GM21717 (cell line): ENCODE results near the gene UBAC2.

Experiments
- ATAC-seq: cut with Tn5 transposase; IDR thresholded peaks from one replicate; pipeline ENCODE4 v1.9.1; 2021; ENCODE audit warnings: mild to moderate bottlenecking, moderate library complexity; ENCODE audit not compliant: unreplicated experiment

UBAC2 gene

GRCh38 chr13:99289674-99290337 is 89.2 kb downstream of the UBAC2 start:
- ATAC-seq: no peak

DNA sequence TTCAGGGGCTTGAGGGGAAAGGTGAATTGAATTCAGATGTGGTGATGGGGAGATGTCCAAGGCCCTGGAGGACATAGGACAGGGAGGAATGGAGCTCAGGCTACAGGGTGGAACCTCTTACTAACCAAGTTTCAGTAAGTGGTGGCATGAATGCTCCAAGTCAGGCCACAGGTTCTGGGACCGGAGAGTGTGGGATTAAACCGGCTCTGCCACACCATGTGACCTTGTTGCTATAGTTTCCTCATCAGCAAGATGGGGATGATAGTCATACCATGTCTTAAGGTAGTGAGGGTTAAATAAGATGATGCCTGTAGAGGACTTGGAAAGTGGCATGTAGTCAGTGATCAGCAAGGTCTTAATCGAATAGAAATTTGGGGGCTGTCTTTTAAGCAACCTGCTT is 90.2 kb downstream of the UBAC2 start:
- no peak for ATAC-seq

DNA sequence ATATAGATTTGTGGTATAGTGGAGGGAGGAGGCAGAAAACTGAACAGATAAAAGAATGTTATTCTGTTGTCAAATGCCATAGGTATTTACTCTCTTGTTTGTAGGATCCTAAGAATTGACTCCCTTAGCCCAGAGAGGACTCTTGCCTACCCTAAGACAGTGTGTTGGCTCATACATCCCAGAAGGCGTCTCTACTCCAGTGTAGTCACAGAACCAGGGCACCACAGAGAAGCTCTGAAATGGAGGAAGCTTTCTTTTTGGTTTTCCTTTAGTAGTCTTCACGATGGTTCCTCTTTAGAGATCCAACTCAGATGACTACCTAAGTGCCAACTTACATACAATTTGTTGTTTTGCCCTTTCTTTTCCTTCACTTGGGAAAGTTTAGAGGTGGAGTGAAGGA is 92.5 kb downstream of the UBAC2 start:
- no peak for ATAC-seq

DNA sequence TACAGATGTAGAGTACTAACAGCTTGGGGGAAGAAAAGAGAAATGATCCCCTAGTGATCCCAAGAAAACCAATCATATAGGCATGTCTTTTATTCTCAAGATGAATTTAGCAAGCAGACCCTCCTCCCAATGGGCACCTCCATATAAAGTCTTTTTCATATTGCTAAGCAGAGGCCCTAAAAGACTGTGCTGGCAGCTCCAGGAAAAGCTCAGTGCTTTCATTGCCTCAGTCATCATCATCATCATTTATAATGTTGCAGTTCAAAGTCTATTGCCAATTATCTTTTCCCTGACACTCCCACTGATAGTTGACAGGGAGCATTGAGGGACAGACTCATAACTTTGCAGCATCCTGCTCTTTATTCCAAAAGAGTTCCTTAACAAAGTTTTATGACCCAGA is 93.5 kb downstream of the UBAC2 start:
- no peak for ATAC-seq

- no peak for ATAC-seq
Measured at GRCh38 chr13:99294958-99295357, 94.3 kb downstream of the UBAC2 start.

DNA sequence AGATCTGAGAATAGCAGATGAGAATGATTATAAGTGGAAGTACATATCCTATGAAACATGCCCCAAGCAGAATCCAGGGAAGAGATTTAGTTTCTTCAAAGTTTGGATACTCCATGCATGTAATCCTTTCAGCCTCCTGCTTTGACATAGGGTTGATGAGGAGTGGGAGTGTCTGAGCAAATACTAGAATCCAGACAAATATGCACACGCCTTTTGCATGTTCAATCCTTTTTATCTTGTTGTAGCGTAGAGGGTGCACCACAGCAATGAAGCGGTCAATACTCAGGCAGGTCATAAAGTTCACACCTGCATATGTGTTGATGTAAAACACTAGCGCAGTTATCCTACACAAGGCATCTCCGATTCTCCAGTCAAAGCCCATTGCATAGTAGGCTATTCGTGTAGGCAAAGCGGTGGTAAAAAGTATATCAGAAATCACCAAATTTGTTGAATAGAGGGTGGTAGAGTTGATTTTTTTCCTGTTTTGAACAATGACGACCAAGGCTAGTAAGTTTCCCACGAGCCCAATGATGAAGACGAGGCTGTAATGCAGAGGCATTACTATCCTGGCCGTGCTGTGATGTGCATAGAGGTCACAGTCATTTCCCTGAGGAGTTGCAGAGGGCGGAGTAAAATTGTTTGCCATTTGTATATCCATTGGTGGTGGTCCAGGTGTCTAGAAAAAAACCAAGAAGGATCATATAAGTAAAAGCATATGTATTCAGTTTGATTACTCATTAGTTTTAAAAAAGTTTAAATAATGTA is 95.0 kb downstream of the UBAC2 start:
- no peak for ATAC-seq

GRCh38 chr13:99296398-99296797 is 95.7 kb downstream of the UBAC2 start:
- ATAC-seq: peak; percentile 82

DNA sequence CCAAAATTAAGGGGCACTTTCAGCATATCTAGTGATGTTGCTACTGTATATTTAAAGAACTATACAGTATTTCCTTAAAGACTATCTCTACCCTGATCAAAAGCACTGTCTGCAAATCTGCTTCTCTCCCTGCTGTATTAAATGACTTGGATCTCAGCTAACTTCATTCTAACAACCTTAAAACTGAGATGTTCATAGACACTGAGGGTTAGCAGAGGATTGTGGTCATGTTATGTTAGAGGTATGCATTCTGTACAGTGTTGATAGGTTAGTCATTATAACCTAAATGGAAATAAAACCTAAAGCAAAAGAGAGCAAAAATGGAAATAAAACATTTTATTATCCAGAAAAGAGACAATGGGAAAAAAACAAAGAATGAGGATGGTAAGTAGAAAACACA is 96.7 kb downstream of the UBAC2 start:
- ATAC-seq: no peak

GRCh38 chr13:99298056-99298455 is 97.4 kb downstream of the UBAC2 start:
- ATAC-seq: no peak

- no peak for ATAC-seq
Measured at GRCh38 chr13:99299256-99299919, 98.7 kb downstream of the UBAC2 start.

- ATAC-seq: no peak
Measured at GRCh38 chr13:99299920-99300341, 99.3 kb downstream of the UBAC2 start.

DNA sequence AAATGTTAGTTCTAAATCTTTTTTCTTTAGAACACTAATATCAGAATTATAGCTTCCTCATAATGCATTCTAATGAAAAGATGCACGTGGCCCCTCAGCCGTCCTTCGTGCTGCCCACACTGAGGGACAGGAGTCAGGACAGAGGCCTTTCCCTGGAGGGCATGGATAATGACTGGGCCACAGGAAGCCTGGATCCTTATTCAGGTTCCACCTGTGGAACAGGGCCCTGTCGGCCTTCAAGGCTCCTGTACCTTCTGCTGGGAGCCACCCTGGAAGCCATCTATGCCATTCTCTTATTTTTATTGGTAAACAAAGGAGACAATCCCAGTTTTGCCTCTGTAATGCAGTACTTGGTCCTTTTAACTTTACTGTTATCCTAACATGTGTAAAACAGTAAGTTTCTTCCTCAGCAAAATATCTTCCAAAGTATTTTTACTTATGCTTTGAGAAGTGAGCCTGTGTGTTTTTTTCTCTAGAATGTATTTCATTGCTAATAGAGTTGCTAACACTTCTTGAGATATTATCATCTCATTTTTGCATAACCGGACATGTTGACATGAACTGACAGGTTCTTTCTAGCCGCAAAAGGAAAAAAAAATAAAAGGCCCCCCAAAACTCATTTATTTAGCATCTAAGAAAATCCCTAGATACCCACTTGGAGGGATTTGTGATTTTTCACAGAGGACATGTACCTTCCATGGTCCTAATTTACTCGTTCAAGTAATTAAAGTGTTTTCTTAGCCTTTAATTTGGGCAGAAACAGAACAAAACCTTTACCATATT is 100.6 kb downstream of the UBAC2 start:
- ATAC-seq: no peak

- no peak for ATAC-seq
Measured at GRCh38 chr13:99301913-99302636, 101.4 kb downstream of the UBAC2 start.

GRCh38 chr13:99302637-99303505 is 102.2 kb downstream of the UBAC2 start:
- ATAC-seq: no peak

DNA sequence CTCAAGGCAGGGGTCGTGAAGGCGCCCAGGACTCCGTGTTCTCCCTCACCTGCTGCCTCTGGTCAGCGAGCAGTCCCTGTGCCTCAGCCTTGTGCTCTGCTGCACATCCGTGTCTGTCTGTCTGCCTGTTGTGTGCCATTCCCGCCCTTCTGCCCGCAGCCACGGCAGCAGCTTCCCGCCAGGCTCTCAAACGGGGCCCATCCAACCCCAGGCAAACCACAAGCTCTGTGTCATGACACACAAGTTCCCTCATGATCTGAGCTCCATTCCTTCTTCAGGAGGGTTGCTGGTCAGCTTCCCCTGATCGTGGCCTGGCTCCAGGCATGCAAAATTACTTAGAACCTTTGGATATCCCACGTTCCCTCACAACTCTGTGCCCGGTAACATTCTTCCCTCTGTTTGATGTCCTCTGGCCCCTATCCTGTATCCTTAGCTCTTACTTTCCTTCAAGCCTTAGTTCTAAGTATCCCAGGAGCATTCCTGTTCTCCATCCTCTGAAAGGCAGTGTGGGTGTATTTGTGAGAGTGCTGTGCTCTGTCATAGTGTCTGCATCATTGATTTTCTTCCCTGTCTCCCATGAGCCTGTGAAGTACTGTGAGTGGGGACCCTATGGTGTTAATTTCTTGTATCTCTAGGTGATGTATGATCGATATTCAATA is 103.3 kb downstream of the UBAC2 start:
- no peak for ATAC-seq

DNA sequence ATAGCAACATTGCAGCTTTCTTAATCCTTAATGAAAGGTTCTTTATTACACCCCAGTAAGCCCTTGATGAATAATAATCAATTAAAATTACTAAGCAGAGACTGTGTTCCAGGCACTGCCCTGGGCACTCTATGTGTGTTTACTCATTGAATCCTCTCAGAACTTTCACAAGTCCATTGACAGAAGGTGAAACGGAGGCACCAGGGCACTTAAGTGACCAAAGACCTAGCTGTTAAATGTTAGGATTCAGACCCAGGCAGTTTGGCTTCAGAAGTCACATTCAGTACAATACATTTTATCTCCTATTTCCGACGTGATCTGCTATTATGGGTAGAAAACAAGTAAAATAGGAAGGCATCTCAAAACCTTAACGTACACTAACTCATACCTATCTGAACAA is 103.9 kb downstream of the UBAC2 start:
- ATAC-seq: no peak

DNA sequence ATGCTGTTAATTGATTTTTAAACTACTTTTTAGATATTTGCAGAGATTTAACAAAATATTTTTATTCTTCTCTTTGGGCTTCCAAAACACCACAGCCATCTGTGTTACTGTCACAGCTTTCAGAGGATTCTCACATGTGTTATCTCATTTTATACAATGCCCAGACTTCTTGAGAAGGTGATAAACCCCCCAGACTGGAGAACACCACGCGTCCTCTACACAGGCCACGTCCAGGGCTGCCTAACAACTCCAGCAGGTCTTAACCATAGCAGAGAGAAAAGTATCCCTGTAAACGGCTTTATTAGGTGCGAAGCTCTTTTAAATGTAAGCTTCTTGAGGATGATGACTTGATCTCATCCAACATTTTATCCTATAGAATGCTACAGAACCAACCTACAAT is 104.5 kb downstream of the UBAC2 start:
- no peak for ATAC-seq

GRCh38 chr13:99305566-99305965 is 104.9 kb downstream of the UBAC2 start:
- ATAC-seq: no peak

DNA sequence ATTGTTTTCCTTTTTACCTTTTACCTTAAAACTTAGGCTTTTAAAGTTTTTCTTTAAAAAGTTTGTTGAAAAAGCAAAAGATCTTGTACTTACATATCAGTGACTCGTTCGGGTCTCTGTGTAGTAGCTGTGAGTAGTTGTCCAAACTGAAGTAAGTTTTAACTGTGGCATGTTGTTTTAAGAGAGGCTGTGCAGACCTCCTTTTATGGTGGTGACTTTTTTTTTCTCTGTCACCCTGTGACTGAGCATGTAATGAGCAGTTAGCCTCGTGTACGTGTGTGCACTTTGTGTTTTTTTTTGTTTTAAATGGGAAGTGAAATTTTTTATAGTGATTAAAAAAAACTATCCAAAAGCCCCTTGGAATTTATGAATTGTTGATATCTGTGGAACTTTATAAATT is 106.6 kb downstream of the UBAC2 start, which contains the start of gene GPR183:
Gene GPR183, minus strand, starts transcription at position 153 of the 400 bp plus-strand sequence. CDS start 11,254 bp downstream, outside the sequence.
- peak; percentile 68 for ATAC-seq
